Measurements from ENCODE around the gene ATOH1. TPM values are rescaled to one million over a fixed set of nuclear protein-coding genes. Genes with fewer than 3 reads are reported as not detected.

Gene ATOH1
- not detected for total RNA-seq

DNA sequence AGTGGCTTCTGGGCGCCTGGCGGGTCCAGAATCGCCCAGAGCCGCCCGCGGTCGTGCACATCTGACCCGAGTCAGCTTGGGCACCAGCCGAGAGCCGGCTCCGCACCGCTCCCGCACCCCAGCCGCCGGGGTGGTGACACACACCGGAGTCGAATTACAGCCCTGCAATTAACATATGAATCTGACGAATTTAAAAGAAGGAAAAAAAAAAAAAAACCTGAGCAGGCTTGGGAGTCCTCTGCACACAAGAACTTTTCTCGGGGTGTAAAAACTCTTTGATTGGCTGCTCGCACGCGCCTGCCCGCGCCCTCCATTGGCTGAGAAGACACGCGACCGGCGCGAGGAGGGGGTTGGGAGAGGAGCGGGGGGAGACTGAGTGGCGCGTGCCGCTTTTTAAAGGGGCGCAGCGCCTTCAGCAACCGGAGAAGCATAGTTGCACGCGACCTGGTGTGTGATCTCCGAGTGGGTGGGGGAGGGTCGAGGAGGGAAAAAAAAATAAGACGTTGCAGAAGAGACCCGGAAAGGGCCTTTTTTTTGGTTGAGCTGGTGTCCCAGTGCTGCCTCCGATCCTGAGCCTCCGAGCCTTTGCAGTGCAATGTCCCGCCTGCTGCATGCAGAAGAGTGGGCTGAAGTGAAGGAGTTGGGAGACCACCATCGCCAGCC lies at the start of gene ATOH1:
TSS of gene ATOH1 (plus strand) at position 422 of the 663 bp plus-strand sequence. CDS start at position 596, 174 bp downstream.

Small RNAs within 50 kb of the gene (small RNA-seq; reads per million reads assigned to genes)
- not detected for gene RNA5SP164 (ENCODE audit: low replicate concordance)
